DND-41 (cell line): ENCODE measurements around the gene KCNMA1.

Source experiments
- CTCF ChIP-seq: IDR thresholded peaks from 2 replicates; pipeline ENCODE4 v1.5.1; 2012; ENCODE audit warnings: borderline replicate concordance, low read length, moderate library complexity, mild to moderate bottlenecking; ENCODE audit not compliant: poor library complexity, severe bottlenecking; ENCODE audit errors: extremely low read depth
- EZH2 ChIP-seq: IDR thresholded peaks from 3 replicates; pipeline ENCODE4 v1.6.1; 2012; ENCODE audit warnings: borderline replicate concordance, low read depth, mild to moderate bottlenecking, moderate library complexity, low read length, inconsistent platforms; ENCODE audit not compliant: severe bottlenecking

- TF ChIP-seq CTCF (no peak), EZH2 (no peak)
These were observed 727.2 kb downstream of the KCNMA1 start for GRCh38 chr10:76910184-76910962.
